ENCODE data around the gene OCA2.

DNA sequence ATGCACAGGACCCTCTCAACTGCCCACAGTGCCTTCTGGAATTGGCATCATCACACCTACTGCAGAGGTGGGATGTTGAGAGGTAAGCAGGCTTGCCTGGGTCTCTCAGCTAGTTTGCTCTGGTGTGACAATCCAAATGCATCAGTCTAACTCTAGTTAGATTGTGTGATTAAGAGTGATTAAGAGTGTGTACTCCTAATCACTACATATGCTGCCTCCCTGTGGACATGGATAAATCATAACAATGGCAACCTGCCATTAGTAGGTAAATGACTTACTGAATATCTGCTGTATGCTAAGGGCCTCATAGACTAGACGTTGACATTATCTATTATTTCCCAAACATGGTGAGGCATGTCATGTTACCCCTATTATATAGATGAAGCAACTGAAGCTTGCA lies 342.1 kb downstream of the OCA2 start:
- TF ChIP-seq, protein P1, sequence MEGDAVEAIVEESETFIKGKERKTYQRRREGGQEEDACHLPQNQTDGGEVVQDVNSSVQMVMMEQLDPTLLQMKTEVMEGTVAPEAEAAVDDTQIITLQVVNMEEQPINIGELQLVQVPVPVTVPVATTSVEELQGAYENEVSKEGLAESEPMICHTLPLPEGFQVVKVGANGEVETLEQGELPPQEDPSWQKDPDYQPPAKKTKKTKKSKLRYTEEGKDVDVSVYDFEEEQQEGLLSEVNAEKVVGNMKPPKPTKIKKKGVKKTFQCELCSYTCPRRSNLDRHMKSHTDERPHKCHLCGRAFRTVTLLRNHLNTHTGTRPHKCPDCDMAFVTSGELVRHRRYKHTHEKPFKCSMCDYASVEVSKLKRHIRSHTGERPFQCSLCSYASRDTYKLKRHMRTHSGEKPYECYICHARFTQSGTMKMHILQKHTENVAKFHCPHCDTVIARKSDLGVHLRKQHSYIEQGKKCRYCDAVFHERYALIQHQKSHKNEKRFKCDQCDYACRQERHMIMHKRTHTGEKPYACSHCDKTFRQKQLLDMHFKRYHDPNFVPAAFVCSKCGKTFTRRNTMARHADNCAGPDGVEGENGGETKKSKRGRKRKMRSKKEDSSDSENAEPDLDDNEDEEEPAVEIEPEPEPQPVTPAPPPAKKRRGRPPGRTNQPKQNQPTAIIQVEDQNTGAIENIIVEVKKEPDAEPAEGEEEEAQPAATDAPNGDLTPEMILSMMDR (IDR thresholded peaks at IDR 0.05; ENCODE audit: low read length), result no peak
- TF ChIP-seq EZH2phosphoT487 (IDR thresholded peaks at IDR 0.05; ENCODE audit: low read length), result no peak
